Large intestine (tissue), 3 donors: ENCODE measurements around the gene GSAP. TPM values are rescaled to one million over a fixed set of nuclear protein-coding genes. Genes with fewer than 3 reads are reported as not detected.

ENCODE experiments used
- DNase-seq, 2 donors: peaks; one replicate each; pipeline versions ENCODE4 v3.0.0 to v3.0.0-alpha.2; 2013
- H3K27ac ChIP-seq: one replicate; pipeline ENCODE4 v1.5.1; 2013; ENCODE audit warnings: low read length
- H3K27me3 ChIP-seq: 2 replicates; pipeline ENCODE4 v1.6.1; 2013; ENCODE audit warnings: low read length; ENCODE audit not compliant: control insufficient read depth, insufficient read depth
- H3K36me3 ChIP-seq: 2 replicates; pipeline ENCODE4 v1.6.1; 2013; ENCODE audit warnings: low read length; ENCODE audit not compliant: control insufficient read depth, insufficient read depth
- H3K4me1 ChIP-seq: one replicate; pipeline ENCODE4 v1.6.1; 2013; ENCODE audit warnings: low read length; ENCODE audit not compliant: control insufficient read depth, insufficient read depth
- H3K4me3 ChIP-seq: one replicate; pipeline ENCODE4 v1.5.1; 2013; ENCODE audit warnings: low read length
- H3K9me3 ChIP-seq: one replicate; pipeline ENCODE4 v1.6.1; 2013; ENCODE audit warnings: mild to moderate bottlenecking, low read depth, low read length, moderate library complexity; ENCODE audit not compliant: control insufficient read depth
- WGBS: methylation state at CpG from one replicate; pipeline ENCODE4 v1.1.5; 2013; ENCODE audit warnings: low lambda C conversion rate; ENCODE audit not compliant: insufficient coverage; 5-methylcytosine and 5-hydroxymethylcytosine counted together
- polyA plus RNA-seq: library from polyadenylated mRNA; unstranded; fragments of 120-200 nt; gene quantifications from one replicate; pipeline ENCODE4 v1.2.1, GENCODE V29; 2013

The GSAP gene
- polyA plus RNA-seq, 1 donor, result 13.6 TPM

GRCh38 chr7:77441046-77441445, 24.9 kb upstream of the GSAP start:
- Histone ChIP-seq H3K36me3 (no peaks in the 10 kb centered on the region), H3K27me3 (no peaks in the 10 kb centered on the region), H3K4me1 (no peaks in the 10 kb centered on the region), H3K4me3 (no peak overlapping the region), H3K27ac (no peak overlapping the region), H3K9me3 (no peaks in the 10 kb centered on the region)
- no CpG with 5 or more reads among the region's 2 CpGs for WGBS
- DNase-seq, result no peak

- Histone ChIP-seq H3K27ac (no peak overlapping the region), H3K27me3 (no peaks in the 10 kb centered on the region), H3K36me3 (no peaks in the 10 kb centered on the region), H3K9me3 (no peaks in the 10 kb centered on the region), H3K4me1 (no peaks in the 10 kb centered on the region), H3K4me3 (no peak overlapping the region)
- WGBS, result 67% methylated on average over 3 of the region's 5 CpGs
- peak; percentile 20 to 41 for DNase-seq
These were observed 23.4 kb upstream of the GSAP start for GRCh38 chr7:77439572-77439971.

DNA sequence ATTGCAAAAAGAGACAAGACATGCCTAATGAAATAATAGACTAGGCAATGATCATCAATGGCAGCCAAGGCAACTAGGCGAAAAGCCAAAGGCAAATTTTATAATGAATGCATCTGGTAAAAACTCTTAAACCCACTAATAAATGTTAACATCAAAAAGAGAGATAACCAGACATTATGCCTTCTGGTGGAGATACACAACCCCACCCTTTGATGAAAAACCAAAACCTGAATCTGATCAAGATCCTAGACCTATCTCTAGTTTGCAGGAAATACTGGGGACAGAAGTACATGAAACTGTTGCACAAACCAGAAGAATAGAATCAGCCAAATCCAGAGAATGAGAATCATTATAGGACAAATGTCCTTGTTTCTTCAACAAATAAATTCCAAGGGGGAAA, 22.0 kb upstream of the GSAP start:
- no peaks in the 10 kb centered on the region for H3K9me3 ChIP-seq
- WGBS, result no CpG with 5 or more reads among the region's 1 CpG
- no peaks in the 10 kb centered on the region for H3K36me3 ChIP-seq
- H3K4me1 ChIP-seq, result no peaks in the 10 kb centered on the region
- no peak overlapping the region for H3K27ac ChIP-seq
- no peak for DNase-seq
- H3K27me3 ChIP-seq, result no peaks in the 10 kb centered on the region
- no peak overlapping the region for H3K4me3 ChIP-seq

DNA sequence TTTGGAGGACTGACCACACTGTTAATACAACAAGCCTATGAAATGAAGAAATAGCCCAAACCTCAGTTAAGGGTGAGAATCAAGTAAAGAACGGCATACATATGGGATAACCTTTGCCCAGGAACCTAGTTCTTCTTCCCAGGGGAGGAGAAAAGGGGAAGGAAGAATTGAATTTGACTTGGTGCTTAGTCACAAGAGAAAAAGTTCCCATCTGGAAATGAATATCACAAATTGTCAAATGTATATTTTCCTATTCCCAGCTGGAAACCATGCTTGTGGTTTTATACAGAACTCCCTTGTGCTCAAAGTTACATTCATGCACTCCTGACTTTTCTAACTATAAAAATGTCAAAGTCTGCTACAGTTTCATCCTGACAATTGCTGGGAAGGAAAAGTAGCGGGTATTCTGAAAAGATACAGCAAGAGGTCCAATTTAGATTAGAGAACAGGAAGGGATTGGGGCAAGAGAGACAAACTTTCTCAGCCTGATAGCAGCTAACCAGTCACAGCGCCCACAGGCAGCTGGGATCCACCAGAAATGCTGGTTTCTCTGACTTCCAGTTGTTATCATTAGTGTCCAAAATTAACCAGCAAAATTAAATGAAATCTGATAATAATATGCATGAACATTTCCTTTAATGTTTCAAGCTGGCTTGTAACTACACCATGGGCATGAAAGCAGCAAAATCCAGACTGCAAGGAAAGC, 18.6 kb upstream of the GSAP start:
- Histone ChIP-seq H3K36me3 (no peaks in the 10 kb centered on the region), H3K27ac (no peak overlapping the region), H3K9me3 (no peaks in the 10 kb centered on the region), H3K4me3 (no peak overlapping the region), H3K27me3 (no peaks in the 10 kb centered on the region), H3K4me1 (no peaks in the 10 kb centered on the region)
- no peak for DNase-seq
- WGBS, result 33% methylated on average over 1 of the region's 3 CpGs

- no peak overlapping the region for H3K27ac ChIP-seq
- no peaks in the 10 kb centered on the region for H3K36me3 ChIP-seq
- WGBS, result no CpG with 5 or more reads among the region's 5 CpGs
- H3K4me3 ChIP-seq, result no peak overlapping the region
- no peaks in the 10 kb centered on the region for H3K27me3 ChIP-seq
- DNase-seq, result no peak
- no peaks in the 10 kb centered on the region for H3K4me1 ChIP-seq
- H3K9me3 ChIP-seq, result no peaks in the 10 kb centered on the region
These were observed 17.8 kb upstream of the GSAP start for GRCh38 chr7:77433901-77434300.

DNA sequence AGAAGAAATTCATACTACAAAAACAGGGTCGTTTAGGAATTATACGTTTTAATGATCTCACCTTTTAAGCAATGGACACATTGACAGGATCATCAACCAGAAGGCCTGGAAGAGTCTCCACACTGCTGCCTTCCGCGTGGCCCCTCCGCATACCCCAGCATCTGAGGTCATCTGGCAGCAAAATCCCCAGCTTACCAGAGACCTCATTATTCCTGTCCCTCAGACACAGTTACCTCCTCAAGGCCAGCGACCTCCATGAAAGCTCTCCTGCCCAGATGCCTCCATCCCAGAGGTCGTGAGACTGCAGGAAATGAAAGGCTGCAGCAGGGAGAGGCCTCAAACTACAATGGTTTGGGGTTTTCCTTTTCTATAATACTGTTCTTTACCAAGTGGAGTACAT, 14.8 kb upstream of the GSAP start:
- Histone ChIP-seq H3K27me3 (no peaks in the 10 kb centered on the region), H3K27ac (no peak overlapping the region), H3K4me1 (peaks cover 2% of the 10 kb centered on the region), H3K9me3 (no peaks in the 10 kb centered on the region), H3K4me3 (no peak overlapping the region), H3K36me3 (no peaks in the 10 kb centered on the region)
- no peak for DNase-seq
- WGBS, result 67% methylated on average over 2 of the region's 7 CpGs

DNA sequence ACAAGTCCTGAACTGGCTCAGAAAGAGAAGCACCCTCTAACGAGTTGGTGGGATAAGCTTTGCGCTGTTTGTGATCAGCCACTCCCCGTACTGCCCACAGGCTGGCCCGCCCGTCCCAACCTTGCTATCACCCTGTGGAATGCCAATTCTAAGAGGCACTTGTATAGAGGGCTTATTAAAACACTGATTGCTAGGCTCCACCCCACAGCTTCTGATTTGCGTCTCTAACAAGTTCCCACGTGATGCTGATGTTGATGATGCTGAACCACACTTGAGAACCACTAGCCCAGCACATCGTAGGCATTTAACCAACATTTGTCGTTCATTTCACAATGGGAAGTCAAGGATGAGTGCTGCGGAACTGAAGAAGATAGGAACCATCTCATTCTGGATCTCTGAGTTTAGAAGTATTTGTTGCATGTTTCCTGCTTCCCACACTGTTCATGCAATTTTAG, 12.7 kb upstream of the GSAP start:
- WGBS, result 60% methylated on average over 2 of the region's 10 CpGs
- Histone ChIP-seq H3K36me3 (no peaks in the 10 kb centered on the region), H3K4me1 (peaks cover 2% of the 10 kb centered on the region), H3K27ac (no peak overlapping the region), H3K4me3 (no peak overlapping the region), H3K9me3 (no peaks in the 10 kb centered on the region), H3K27me3 (no peaks in the 10 kb centered on the region)
- no peak for DNase-seq

GRCh38 chr7:77427996-77428603, 12.0 kb upstream of the GSAP start:
- no peaks in the 10 kb centered on the region for H3K27me3 ChIP-seq
- H3K9me3 ChIP-seq, result no peaks in the 10 kb centered on the region
- no peak overlapping the region for H3K4me3 ChIP-seq
- H3K36me3 ChIP-seq, result no peaks in the 10 kb centered on the region
- no peak for DNase-seq
- no peak overlapping the region for H3K27ac ChIP-seq
- 70% methylated on average over 2 of the region's 5 CpGs for WGBS
- H3K4me1 ChIP-seq, result peaks cover 2% of the 10 kb centered on the region

GRCh38 chr7:77426521-77427051, 10.4 kb upstream of the GSAP start:
- Histone ChIP-seq H3K4me1 (peaks cover 2% of the 10 kb centered on the region), H3K27ac (no peak overlapping the region), H3K36me3 (no peaks in the 10 kb centered on the region), H3K27me3 (no peaks in the 10 kb centered on the region), H3K4me3 (no peak overlapping the region), H3K9me3 (no peaks in the 10 kb centered on the region)
- no peak for DNase-seq
- WGBS, result no CpG with 5 or more reads among the region's 5 CpGs

GRCh38 chr7:77426052-77426404, 9.9 kb upstream of the GSAP start:
- no peak for DNase-seq
- Histone ChIP-seq H3K4me3 (no peak overlapping the region), H3K36me3 (no peaks in the 10 kb centered on the region), H3K9me3 (no peaks in the 10 kb centered on the region), H3K27ac (no peak overlapping the region), H3K4me1 (peaks cover 2% of the 10 kb centered on the region), H3K27me3 (no peaks in the 10 kb centered on the region)
- WGBS, result 20% methylated on average over 1 of the region's 5 CpGs
